Stimulated activated memory B cell treated with anti-CD40 and anti-IgM and Interleukin-4, amounts not matched to agents 10 μg/mL and 1 μg/mL and 100 μg/mL, for 72 hours (primary cell): Measurements from ENCODE around the gene NOLC1.
A peak's percentile ranks its signal among the peaks of the same experiment; 100 is the strongest.

Experiments used
- ATAC-seq: fragments of 150-1000 bp; cut with Tn5 transposase; 2 replicates; pipeline ENCODE4 v1.10.0; 2021
- H3K27ac Mint-ChIP-seq: one replicate; pipeline ENCODE4 v1.8.0; 2022; ENCODE audit warnings: mild to moderate bottlenecking, mixed read lengths
- H3K27me3 Mint-ChIP-seq: one replicate; pipeline ENCODE4 v1.8.0; 2022; ENCODE audit warnings: mixed read lengths
- H3K36me3 Mint-ChIP-seq: one replicate; pipeline ENCODE4 v1.8.0; 2022; ENCODE audit warnings: mixed read lengths
- H3K4me1 Mint-ChIP-seq: one replicate; pipeline ENCODE4 v1.8.0; 2022; ENCODE audit warnings: mixed read lengths
- H3K4me3 Mint-ChIP-seq: one replicate; pipeline ENCODE4 v1.8.0; 2022; ENCODE audit warnings: mild to moderate bottlenecking, moderate library complexity, mixed read lengths
- H3K9me3 Mint-ChIP-seq: one replicate; pipeline ENCODE4 v1.8.0; 2022; ENCODE audit warnings: mixed read lengths

The NOLC1 gene

DNA sequence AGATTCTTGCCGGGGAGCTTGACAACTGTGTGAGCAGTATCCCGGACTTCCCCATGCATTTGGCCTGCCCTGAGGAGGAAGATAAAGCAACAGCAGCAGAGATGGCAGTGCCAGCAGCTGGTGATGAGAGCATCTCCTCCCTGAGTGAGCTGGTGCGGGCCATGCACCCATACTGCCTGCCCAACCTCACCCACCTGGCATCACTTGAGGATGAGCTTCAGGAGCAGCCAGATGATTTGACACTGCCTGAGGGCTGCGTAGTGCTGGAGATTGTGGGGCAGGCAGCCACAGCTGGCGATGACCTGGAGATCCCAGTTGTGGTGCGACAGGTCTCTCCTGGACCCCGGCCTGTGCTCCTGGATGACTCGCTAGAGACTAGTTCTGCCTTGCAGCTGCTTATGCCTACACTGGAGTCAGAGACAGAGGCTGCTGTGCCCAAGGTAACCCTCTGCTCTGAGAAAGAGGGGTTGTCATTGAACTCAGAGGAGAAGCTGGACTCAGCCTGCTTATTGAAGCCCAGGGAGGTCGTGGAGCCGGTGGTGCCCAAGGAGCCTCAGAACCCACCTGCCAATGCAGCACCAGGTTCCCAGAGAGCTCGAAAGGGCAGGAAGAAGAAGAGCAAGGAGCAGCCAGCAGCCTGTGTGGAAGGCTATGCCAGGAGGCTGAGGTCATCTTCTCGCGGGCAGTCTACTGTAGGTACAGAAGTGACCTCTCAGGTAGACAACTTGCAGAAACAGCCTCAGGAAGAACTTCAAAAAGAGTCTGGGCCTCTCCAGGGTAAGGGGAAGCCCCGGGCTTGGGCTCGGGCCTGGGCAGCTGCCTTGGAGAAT lies 12.7 kb upstream of the NOLC1 start:
- peaks cover 40% of the 10 kb centered on the region for H3K4me1 Mint-ChIP-seq
- ATAC-seq = no peak
- no peaks in the 10 kb centered on the region for H3K27me3 Mint-ChIP-seq
- H3K36me3 Mint-ChIP-seq = peaks cover 51% of the 10 kb centered on the region
- no peak overlapping the region for H3K27ac Mint-ChIP-seq
- H3K9me3 Mint-ChIP-seq = no peaks in the 10 kb centered on the region
- H3K4me3 Mint-ChIP-seq = no peak overlapping the region

DNA sequence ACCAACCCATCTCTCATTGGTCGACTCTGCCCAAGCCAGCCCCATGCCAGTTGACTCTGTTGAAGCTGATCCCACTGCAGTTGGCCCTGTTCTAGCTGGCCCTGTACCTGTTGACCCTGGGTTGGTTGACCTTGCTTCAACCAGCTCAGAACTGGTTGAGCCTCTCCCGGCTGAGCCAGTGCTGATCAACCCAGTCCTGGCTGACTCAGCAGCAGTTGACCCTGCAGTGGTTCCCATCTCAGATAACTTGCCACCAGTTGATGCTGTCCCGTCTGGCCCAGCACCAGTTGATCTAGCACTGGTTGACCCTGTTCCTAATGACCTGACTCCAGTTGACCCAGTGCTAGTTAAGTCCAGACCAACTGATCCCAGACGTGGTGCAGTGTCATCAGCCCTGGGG lies 12.0 kb upstream of the NOLC1 start:
- Mint-ChIP-seq H3K4me1 (peaks cover 33% of the 10 kb centered on the region), H3K27ac (no peak overlapping the region), H3K36me3 (peaks cover 51% of the 10 kb centered on the region), H3K9me3 (no peaks in the 10 kb centered on the region), H3K4me3 (no peak overlapping the region), H3K27me3 (no peaks in the 10 kb centered on the region)
- ATAC-seq = no peak

DNA sequence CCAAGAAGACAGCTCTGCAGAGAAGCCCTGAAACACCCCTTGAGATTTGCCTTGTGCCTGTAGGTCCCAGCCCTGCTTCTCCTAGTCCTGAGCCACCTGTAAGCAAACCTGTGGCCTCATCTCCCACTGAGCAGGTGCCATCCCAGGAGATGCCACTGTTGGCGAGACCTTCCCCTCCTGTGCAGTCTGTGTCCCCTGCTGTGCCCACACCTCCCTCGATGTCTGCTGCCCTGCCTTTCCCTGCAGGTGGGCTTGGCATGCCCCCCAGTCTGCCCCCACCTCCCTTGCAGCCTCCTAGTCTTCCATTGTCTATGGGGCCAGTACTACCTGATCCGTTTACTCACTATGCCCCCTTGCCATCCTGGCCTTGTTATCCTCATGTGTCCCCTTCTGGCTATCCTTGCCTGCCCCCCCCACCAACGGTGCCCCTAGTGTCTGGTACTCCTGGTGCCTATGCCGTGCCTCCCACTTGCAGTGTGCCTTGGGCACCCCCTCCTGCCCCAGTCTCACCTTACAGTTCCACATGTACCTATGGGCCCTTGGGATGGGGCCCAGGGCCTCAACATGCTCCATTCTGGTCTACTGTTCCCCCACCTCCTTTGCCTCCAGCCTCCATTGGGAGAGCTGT lies 11.2 kb upstream of the NOLC1 start:
- H3K4me3 Mint-ChIP-seq = no peak overlapping the region
- H3K27me3 Mint-ChIP-seq = no peaks in the 10 kb centered on the region
- H3K9me3 Mint-ChIP-seq = no peaks in the 10 kb centered on the region
- no peak for ATAC-seq
- H3K27ac Mint-ChIP-seq = no peak overlapping the region
- H3K36me3 Mint-ChIP-seq = peaks cover 56% of the 10 kb centered on the region
- peaks cover 25% of the 10 kb centered on the region for H3K4me1 Mint-ChIP-seq

DNA sequence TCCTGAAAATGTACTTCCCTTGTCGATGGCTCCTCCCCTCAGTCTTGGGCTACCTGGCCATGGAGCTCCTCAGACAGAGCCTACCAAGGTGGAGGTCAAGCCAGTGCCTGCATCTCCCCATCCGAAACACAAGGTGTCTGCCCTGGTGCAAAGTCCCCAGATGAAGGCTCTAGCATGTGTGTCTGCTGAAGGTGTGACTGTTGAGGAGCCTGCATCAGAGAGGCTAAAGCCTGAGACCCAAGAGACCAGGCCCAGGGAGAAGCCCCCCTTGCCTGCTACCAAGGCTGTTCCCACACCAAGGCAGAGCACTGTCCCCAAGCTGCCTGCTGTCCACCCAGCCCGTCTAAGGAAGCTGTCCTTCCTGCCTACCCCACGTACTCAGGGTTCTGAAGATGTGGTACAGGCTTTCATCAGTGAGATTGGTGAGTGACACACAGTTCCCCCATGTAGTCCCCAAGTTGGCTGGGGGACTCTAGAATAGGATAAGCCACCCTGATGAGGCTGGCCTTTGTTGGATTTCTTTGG lies 10.5 kb upstream of the NOLC1 start:
- Mint-ChIP-seq H3K4me1 (peaks cover 23% of the 10 kb centered on the region), H3K9me3 (no peaks in the 10 kb centered on the region), H3K27me3 (no peaks in the 10 kb centered on the region), H3K4me3 (no peak overlapping the region), H3K36me3 (peaks cover 60% of the 10 kb centered on the region), H3K27ac (no peak overlapping the region)
- no peak for ATAC-seq

DNA sequence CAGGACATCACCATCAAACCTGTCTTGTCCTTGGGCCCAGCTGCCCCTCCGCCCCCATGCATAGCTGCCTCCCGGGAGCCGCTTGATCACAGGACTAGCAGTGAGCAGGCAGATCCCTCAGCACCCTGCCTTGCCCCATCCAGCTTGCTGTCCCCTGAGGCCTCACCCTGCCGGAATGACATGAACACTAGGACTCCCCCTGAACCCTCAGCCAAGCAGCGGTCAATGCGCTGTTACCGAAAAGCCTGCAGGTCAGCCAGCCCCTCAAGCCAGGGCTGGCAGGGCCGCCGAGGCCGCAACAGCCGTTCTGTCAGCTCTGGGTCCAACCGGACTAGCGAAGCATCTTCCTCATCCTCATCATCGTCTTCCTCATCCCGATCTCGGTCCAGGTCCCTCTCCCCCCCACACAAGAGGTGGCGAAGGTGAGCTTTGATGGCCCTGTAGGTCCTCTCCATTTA lies 5.2 kb upstream of the NOLC1 start:
- H3K9me3 Mint-ChIP-seq = no peaks in the 10 kb centered on the region

DNA sequence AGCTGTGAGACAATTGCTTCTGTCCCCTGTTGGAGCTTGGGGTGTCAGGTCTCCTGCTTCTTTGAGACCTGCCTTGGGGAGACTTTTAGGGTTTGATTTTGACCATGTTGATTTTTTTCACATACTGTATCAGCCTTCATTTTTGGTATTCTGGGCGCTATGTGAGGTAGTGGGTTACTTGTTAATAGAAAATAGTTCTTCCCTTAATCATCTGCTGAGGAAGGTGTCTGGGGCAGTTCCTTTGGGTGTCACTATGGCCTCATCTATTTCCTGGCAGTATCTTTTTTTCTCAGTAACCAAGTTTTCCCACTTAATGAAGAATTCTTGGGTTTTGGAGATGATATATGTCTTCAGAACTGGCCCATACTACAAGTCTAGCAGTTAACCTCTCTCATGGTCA lies 4.6 kb upstream of the NOLC1 start:
- no peaks in the 10 kb centered on the region for H3K27me3 Mint-ChIP-seq
- ATAC-seq = no peak
- H3K4me3 Mint-ChIP-seq = no peak overlapping the region
- no peaks in the 10 kb centered on the region for H3K9me3 Mint-ChIP-seq
- no peak overlapping the region for H3K27ac Mint-ChIP-seq
- peaks cover 65% of the 10 kb centered on the region for H3K36me3 Mint-ChIP-seq
- peaks cover 27% of the 10 kb centered on the region for H3K4me1 Mint-ChIP-seq

More for the DNA sequence above, 5.2 kb upstream of the NOLC1 start:
- Mint-ChIP-seq H3K4me3 (no peak overlapping the region), H3K4me1 (peaks cover 24% of the 10 kb centered on the region), H3K27me3 (no peaks in the 10 kb centered on the region), H3K27ac (no peak overlapping the region), H3K36me3 (peaks cover 66% of the 10 kb centered on the region)
- ATAC-seq = no peak

DNA sequence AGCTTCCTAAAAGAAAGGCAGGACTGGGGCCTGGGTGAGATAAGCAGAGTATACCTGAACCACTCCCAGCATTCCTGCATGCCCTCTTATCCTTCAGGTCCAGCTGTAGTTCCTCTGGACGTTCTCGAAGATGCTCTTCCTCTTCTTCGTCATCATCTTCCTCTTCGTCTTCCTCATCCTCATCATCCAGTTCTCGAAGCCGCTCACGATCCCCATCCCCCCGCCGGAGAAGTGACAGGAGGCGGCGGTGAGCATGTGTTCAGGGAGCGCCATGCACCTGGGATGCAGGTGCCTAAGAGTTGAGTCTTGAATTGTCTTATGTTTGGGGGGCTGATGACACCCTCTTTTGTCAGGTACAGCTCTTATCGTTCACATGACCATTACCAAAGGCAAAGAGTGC lies 3.9 kb upstream of the NOLC1 start:
- peaks cover 62% of the 10 kb centered on the region for H3K36me3 Mint-ChIP-seq

DNA sequence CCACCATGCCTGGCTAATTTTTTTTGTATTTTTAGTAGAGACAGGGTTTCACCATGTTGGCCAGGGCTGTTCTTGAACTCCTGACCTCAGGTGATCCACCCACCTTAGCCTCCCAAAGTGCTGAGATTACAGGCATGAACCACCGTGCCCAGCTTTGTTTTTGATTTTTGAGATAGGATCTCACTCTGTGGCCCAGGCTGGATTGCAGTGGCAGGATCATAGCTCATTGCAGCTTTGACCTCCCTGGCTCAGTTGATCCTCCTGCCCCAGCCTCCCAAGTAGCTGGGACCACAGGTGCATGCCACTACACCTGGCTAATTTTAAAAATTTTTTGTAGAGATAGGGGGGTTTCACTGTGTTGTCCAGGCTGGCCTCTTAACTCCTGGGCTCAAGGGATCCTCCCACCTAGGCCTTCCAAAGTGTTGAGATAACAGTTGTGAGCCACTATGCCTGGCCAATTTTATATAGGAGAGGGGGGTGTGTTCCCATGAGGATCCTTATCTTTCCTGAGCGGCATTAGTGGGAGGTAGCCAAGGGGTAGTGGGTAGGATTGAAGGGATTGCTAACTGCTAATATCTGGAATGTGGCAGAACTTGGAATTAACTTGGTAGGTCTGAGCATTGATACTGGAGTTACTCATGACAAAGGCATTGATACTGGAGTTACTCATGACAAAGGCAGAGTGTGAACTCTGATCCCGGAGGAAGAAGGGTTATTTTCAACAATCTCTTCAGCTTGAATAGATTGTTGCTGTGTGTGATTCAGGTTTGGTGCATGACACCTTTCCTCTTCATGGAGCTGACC lies 1.0 kb upstream of the NOLC1 start:
- Mint-ChIP-seq H3K4me1 (peaks cover 54% of the 10 kb centered on the region), H3K4me3 (peak overlapping the region; percentile 92), H3K9me3 (no peaks in the 10 kb centered on the region), H3K27me3 (no peaks in the 10 kb centered on the region), H3K36me3 (peaks cover 66% of the 10 kb centered on the region), H3K27ac (peak overlapping the region; percentile 97)
- ATAC-seq = no peak

More for the DNA sequence above, 3.9 kb upstream of the NOLC1 start:
- ATAC-seq = no peak
- no peak overlapping the region for H3K27ac Mint-ChIP-seq
- H3K9me3 Mint-ChIP-seq = no peaks in the 10 kb centered on the region
- no peak overlapping the region for H3K4me3 Mint-ChIP-seq
- no peaks in the 10 kb centered on the region for H3K27me3 Mint-ChIP-seq
- peaks cover 29% of the 10 kb centered on the region for H3K4me1 Mint-ChIP-seq

DNA sequence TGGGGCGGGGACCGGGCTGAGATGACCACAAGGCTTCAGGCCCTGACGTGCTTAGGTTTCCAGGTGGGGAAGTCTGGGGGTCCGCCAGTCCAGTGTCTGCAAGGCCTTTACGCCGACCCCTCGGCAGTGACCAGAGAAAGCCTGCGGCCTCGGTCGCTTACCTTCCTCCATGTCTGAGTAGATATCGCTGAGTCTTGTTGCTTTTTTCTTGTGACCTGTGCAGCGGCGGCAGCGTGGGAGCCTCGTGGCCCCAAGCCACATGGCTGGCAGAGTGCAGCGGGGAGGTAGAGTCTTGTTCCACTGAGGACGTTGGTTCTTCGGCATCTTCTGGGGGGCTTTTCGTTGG lies 329 bp downstream of the NOLC1 start:
- peak overlapping the region; percentile 97 for H3K27ac Mint-ChIP-seq
- H3K27me3 Mint-ChIP-seq = no peaks in the 10 kb centered on the region
- peaks cover 56% of the 10 kb centered on the region for H3K4me1 Mint-ChIP-seq
- H3K4me3 Mint-ChIP-seq = peak overlapping the region; percentile 92
- no peaks in the 10 kb centered on the region for H3K9me3 Mint-ChIP-seq
- peaks cover 70% of the 10 kb centered on the region for H3K36me3 Mint-ChIP-seq
- ATAC-seq = peak; percentile 37

DNA sequence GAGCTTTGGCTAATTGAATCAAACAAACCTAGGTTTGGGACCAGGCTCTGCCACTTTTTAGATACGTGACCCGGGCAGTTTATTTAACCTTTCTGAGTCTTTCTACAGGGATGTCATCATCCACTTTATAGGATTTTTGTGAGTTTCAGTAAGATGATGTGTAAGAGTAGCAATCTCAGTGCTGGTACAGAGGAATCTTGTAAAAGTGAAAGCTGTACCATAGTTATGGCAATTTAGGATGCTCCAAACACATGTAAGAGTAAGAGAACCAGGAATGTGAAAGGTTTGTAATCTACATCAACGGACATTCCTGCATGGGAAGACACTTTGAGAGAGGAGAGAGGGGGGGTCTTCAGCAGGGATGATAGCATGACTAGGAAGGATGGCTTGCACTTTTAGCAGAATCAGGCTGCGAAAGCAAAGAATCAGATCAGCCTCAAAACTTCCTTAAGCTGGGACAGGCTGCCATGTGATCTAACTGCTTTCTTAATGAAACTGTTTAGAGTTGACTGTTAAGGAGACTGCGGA lies 968 bp downstream of the NOLC1 start:
- H3K4me1 Mint-ChIP-seq = peaks cover 56% of the 10 kb centered on the region

DNA sequence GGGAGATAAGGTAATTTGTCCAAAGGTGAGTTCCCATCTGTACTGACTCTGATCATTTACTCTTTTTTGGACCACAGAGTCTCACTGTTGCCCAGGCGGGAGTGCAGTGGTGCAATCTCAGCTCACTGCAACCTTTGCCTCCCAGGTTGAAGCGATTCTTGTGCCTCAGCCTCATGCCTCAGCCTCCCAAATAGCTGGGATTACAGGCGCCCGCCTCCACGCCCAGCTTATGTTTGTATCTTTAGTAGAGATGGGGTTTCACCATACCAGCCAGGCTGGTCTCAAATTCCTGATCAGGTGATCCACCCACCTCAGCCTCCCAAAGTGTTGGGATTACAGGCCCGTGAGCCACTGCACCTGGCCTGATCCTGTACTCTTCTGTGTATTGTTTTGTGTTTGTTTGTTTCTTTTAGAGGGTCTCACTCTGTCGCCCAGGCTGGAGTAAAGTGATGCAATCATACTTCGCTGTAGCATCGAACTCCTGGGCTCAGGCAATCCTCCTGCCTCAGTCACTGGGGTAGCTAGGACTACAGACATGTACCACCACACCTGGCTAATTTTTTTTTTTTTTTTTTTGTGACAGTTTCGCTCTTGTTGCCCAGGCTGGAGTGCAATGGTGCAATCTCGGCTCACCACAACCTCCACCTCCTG lies 2.4 kb downstream of the NOLC1 start:
- no peak for ATAC-seq
- H3K4me1 Mint-ChIP-seq = peaks cover 56% of the 10 kb centered on the region
- H3K36me3 Mint-ChIP-seq = peaks cover 67% of the 10 kb centered on the region
- no peaks in the 10 kb centered on the region for H3K9me3 Mint-ChIP-seq
- H3K4me3 Mint-ChIP-seq = peak overlapping the region; percentile 44
- H3K27ac Mint-ChIP-seq = no peak overlapping the region
- H3K27me3 Mint-ChIP-seq = no peaks in the 10 kb centered on the region

More for the DNA sequence above, 968 bp downstream of the NOLC1 start:
- Mint-ChIP-seq H3K9me3 (no peaks in the 10 kb centered on the region), H3K4me3 (peak overlapping the region; percentile 92), H3K27ac (peak overlapping the region; percentile 97), H3K36me3 (peaks cover 66% of the 10 kb centered on the region), H3K27me3 (no peaks in the 10 kb centered on the region)
- no peak for ATAC-seq

DNA sequence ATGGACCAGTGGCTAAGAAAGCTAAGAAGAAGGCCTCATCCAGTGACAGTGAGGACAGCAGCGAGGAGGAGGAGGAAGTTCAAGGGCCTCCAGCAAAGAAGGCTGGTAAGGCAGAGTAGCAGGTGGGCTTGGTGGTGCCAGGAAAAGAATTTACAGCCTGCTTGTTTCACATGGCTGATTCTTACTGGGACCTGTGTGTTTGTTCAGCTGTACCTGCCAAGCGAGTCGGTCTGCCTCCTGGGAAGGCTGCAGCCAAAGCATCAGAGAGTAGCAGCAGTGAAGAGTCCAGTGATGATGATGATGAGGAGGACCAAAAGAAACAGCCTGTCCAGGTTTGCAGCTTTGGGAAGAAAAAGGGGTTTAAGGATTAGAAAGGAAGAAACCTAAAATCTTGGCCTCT lies 5.0 kb downstream of the NOLC1 start:
- Mint-ChIP-seq H3K4me3 (no peak overlapping the region), H3K4me1 (peaks cover 38% of the 10 kb centered on the region), H3K27me3 (no peaks in the 10 kb centered on the region), H3K36me3 (peaks cover 76% of the 10 kb centered on the region), H3K27ac (no peak overlapping the region), H3K9me3 (no peaks in the 10 kb centered on the region)
- no peak for ATAC-seq

DNA sequence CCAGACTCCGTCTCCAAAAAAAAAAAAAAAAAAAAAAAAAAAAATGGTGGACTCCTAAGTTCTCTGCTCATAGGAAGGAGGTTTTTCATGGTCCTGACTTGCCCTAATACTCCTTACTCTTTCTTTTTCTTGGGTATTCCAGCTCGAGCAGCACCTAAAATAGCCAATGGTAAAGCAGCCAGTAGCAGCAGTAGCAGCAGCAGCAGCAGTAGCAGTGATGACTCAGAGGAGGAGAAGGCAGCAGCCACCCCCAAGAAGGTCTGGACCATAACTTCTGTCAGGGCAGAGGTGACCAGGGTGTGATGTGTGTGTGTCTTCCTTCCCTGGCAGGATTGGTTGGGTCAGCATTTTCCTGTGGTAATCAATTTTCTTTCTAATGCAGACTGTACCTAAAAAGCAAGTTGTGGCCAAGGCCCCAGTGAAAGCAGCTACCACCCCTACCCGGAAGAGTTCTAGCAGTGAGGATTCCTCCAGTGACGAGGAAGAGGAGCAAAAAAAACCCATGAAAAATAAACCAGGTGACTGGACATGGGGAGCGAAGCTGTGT lies 6.9 kb downstream of the NOLC1 start:
- H3K36me3 Mint-ChIP-seq = peaks cover 78% of the 10 kb centered on the region

DNA sequence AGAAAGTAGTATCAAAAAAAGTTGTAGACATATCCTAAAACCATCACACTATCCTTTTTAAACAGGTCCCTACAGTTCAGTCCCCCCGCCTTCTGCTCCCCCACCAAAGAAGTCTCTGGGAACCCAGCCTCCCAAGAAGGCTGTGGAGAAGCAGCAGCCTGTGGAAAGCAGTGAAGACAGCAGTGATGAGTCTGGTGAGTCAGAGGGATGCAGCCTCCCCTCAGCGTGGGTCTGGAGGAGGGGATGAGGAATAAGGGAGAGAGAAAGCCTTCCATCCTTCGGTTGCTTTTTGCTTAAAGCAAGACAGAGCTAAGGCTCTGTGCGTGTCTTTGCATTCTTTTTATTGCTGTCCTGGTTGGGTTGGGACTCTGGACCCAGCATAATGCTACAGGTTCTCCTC lies 7.6 kb downstream of the NOLC1 start:
- no peak overlapping the region for H3K4me3 Mint-ChIP-seq
- H3K27me3 Mint-ChIP-seq = no peaks in the 10 kb centered on the region
- H3K9me3 Mint-ChIP-seq = no peaks in the 10 kb centered on the region
- ATAC-seq = no peak
- H3K36me3 Mint-ChIP-seq = peaks cover 74% of the 10 kb centered on the region
- peaks cover 15% of the 10 kb centered on the region for H3K4me1 Mint-ChIP-seq
- H3K27ac Mint-ChIP-seq = no peak overlapping the region

More for the DNA sequence above, 6.9 kb downstream of the NOLC1 start:
- no peak overlapping the region for H3K4me3 Mint-ChIP-seq
- no peaks in the 10 kb centered on the region for H3K9me3 Mint-ChIP-seq
- H3K27ac Mint-ChIP-seq = no peak overlapping the region
- no peaks in the 10 kb centered on the region for H3K27me3 Mint-ChIP-seq
- H3K4me1 Mint-ChIP-seq = peaks cover 21% of the 10 kb centered on the region
- no peak for ATAC-seq
